A204.1 (cell line): ENCODE results near the gene ADRA2C.

Source experiments
- FAIRE-seq: peaks from 2 replicates; lab custom pipeline; 2012; peaks lifted over from hg19 to GRCh38; lab: Jason Lieb, UNC

Gene ADRA2C

DNA sequence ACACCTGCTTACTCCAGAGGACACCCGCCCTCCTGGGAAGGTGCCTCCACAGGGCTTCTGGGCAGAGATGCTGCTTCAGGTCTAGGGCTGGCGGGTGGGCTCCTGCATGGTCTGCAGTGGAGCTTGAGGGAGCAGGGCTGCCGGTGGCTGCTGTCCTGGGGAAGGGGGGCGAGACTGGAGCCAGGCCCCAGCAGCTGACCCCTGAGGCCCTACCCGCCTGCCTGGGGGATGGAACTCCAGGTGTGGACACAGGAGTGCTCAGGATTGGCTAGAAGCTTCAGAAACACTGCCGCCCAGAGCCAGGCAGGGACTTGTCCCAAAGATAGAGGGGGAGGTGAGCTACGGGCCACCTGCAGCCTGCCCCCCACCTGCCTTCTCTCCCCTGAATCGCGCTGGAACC, 33.0 kb upstream of the ADRA2C start:
- no peak for FAIRE-seq

DNA sequence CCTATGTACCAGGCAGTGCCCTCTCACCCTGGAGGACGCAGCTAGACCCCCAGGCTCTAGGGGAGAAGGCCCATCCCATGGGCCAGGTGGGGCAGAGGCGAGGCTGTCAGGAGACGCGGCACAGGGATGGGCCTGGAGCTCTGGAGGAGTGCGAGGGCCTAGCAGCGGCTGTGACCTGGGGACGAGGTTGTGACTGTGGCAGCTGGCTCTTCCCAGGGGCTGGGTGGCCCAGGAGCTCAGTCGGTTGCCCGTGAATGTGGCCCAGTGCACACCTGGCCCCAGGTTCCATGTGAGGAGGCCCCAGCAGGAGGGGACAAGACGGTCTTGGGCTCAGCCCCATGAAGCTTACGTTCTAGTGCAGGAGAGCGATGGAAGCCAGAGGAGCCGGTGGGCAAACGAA, 31.0 kb upstream of the ADRA2C start:
- no peak for FAIRE-seq

DNA sequence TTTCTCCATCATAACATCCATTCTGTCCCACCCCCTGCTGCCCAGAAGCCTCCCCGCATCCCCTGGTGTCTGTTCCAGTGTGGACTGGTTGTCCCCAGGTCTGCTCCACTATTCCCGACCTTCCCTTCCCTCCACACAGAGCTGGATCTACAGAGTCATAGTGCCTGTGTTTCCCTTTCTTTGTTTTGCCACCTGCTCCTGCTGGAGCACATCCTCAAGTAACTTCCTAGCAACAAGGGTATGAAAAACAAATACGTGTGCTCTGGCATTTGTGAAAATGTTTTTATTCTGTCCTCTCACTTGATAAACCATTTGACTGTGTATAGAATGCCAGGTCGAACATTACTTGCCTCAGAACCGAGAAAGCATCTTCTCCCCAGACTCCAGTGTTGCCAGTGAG, 29.9 kb upstream of the ADRA2C start:
- no peak for FAIRE-seq

DNA sequence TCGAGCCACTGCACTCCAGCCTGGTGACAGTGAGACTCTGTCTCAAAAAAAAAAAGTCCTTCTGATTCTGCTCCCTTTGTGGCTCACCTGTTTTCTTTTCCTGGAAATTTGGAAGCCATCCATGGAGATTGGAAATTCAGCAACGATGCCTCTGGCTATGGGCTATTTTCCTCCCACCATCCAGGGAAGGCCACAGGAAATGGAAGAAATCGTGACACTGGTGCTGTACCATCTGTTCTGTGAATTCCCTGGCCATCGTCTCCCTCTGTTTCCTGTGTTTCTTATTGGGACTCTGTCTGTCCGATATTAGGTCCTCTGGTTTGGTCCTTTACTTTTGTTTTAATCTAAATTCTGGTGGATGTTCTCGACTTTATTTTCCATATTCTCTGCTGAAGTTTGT, 29.4 kb upstream of the ADRA2C start:
- no peak for FAIRE-seq

GRCh38 chr4:3739577-3739976, 26.6 kb upstream of the ADRA2C start:
- FAIRE-seq: no peak

DNA sequence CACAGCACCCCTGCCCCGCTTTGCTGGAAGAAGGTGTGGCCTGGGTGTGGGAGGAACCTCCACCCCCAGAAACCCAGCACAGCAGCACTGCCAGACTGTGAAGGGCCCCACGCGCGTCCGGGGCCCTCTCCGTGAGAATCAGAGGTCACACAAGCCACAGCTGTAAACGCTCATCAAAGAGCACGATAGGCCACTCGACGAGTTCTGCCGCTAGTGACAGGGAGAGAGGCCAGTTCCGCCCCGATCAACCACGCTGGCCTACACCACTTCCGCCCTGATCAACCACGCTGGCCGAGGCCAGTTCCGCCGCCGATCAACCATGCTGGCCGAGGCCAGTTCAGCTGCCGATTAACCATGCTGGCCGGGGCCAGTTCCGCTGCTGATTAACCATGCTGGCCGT, 25.9 kb upstream of the ADRA2C start:
- FAIRE-seq: no peak

- no peak for FAIRE-seq
These were observed 24.8 kb upstream of the ADRA2C start for GRCh38 chr4:3741217-3742011.

GRCh38 chr4:3742610-3743009, 23.6 kb upstream of the ADRA2C start:
- FAIRE-seq: no peak

- FAIRE-seq: no peak
These were observed 22.0 kb upstream of the ADRA2C start for GRCh38 chr4:3744232-3744631.

DNA sequence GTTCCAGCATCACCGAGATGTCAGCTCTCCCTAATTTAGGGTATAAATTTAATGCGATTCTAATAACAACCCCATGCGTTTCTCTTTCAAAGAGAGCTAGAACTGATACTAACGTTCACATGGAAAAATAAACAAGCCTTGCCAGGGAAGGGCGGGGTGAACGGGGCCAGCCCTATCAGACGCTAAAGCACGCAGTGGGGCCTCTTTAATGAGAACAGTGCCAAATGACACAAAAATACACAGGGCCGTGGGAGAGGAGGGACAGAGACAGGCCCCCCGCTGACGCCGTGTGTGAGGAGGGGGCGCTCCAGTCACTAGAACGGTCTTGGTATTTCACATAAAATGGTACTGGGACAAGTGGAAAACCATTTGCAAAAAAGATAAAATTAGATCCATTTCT, 21.3 kb upstream of the ADRA2C start:
- no peak for FAIRE-seq

DNA sequence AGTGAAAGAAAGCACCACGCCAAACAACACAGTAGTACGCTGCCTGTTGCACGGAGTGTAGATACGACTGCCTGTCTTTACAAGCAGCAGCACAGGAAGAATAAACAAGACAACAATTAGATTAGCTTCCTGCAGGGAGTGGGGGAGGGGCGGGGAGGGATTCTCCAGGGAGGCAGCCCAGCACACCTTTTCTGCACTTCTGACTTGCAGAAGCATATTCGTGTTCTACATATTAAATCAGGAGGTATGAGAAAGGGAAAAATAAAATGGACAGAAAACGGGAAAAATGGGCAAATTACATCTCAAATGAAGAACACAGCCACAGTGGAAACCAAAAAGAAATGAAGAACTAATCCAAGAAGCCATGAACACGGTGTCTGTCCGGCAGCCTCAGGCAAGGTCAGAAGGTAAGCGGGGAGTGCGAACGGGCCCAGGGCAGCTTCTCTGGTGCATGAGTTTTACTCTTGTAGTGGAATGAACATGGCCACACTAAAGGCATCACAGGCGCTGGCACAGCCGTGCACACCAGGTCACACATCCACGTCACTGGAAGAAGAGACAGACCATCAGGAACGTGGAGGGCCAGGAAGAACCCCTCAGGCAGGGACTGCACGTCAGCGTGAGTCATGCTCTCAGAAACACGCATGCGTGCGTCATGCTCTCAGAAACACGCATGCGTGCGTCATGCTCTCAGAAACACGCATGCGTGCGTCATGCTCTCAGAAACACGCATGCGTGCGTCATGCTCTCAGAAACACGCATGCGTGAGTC, 20.1 kb upstream of the ADRA2C start:
- FAIRE-seq: no peak

- FAIRE-seq: no peak
These were observed 19.2 kb upstream of the ADRA2C start for GRCh38 chr4:3746701-3747580.

GRCh38 chr4:3747581-3747904, 18.6 kb upstream of the ADRA2C start:
- no peak for FAIRE-seq

DNA sequence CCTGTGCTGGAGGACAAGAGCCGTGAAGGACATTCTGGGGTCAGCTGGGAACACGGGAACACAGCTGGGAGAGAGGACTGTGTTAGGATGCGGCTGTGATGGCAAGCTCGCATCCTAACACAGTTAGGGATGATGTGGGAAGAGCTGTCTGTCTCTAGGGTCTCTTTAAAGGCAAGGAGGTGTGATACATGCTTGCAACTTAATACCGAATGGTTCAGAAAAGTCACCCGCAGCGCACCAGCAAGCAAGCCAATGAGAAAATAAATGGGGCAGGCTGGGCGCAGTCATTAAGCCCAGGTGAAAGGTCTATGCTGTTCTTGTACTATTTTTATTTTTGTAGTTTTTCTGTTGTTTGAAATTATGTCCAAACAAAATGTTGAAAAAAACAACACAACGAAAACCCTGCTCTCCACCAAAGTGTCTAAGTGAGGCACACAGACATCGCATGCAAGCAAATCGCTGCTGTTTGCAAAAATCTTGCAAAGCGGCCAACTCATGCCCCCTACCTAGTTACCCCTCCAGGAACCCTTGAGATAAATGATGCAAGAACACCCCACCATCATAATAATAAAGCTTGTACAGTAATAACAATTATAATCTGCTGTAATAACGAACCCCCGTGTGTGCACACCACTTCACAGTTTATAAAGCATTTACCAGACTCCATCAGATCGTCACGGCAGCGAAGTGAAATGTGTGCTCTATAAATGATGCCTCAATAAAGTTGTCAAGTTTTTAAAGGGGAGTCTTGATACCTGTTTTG, 17.9 kb upstream of the ADRA2C start:
- FAIRE-seq: no peak

GRCh38 chr4:3749081-3749480, 17.1 kb upstream of the ADRA2C start:
- no peak for FAIRE-seq

DNA sequence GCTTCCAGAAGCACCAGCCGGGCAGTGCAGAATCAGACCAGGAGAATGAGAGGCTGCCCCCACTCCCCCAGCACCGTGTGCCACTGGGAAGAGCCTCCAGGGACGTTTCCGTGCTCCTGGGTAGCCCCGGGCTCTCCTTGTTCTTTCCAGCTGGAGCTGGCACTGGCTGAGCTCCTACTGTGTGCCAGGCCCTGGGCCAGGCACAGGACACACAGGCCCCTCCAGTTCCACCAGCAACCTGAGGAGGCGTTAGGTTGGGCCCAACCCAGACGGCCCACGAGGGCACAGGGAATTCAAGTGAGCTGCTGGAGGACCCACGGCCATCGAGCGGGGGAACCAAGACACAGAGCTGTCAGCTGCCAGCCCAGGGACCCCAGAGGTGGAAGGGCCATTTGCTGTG, 15.9 kb upstream of the ADRA2C start:
- no peak for FAIRE-seq

- no peak for FAIRE-seq
These were observed 14.2 kb upstream of the ADRA2C start for GRCh38 chr4:3752022-3752421.

DNA sequence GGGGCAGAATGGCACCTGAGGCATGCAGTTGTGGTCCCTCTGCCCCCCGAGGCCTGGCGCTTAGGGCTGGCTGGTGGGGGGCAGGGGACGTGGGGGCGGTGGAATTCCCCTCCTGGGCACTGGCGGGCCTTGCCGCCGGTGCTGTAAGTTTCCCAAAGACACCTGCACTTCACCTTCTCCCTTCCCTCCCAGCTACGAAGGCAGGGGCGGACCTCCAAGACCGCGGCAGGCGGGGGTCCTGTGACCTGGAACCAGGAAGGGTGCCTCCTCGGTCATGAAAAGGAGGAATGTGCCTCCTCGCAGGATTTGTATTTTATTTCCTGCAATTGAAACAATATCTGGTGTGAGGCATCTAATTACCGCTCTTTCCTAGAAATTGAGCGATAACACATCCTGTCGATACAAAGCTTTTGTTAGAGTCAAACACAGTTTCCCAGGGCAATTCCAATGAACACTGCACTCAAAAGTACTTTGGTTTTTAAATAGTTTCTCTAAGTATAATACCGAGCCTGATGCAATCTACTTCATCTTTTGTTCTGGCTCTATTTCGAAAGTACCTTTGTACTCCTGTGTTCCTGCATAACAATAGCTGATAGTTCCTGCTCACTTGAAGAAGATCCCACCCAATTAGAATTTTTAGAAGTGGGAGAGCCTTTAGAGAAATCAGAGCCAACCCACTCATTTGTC, 12.3 kb upstream of the ADRA2C start:
- FAIRE-seq: no peak

- no peak for FAIRE-seq
These were observed 9.7 kb upstream of the ADRA2C start for GRCh38 chr4:3756343-3757059.

DNA sequence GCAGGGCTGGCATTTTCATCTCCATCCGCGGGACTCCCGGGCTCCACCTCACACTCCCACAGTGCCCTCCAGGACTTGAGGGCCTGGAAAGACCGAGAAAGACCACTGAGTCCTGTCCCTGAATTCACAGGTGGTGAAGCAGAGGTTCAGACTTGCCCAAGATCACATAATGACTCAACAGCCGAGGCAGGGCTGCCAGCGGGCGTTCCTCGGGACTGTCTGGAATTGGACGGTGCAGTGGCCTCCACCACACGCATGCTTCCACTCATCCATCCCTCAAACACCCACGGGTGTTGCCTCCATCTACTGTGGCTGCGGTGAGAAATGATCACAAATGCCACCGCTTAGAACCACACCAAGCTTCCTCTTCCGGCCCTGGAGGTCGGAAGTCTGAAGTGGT, 6.9 kb upstream of the ADRA2C start:
- FAIRE-seq: no peak

GRCh38 chr4:3760346-3760745, 5.8 kb upstream of the ADRA2C start:
- FAIRE-seq: no peak
